Measurements from ENCODE around the gene CD48.

CD48 gene

DNA sequence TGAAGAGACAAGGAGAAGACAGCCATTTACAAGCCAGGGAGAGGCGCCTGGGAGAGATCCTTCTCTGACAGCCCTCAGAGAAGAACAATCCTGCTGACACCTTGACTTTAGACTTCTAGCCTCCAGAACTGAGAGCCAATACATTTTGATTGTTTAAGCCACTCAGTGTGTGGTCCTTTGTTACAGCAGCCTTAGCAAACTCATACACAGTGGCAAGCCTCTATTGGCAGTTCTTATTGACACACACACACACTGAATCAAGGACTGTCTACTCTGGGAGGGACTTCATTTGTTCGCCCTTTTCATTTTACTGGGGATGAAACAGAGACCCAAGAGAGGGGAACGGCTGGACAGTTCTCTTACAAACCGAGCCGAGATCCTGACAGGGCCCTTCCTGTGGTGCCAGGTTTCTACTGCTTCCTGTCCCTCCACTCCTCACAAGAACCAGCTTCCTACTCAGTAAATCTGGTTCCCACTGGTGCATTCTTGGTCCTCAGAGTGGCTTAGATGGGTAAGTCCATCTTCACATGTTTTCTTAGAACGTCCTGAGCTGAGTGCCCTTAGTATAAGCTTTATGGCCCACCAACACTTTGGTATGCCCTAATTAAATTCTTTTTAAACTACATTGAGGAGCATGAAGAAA, 79.5 kb downstream of the CD48 start:
- DNase-seq, result no peak

- DNase-seq, result no peak
Measured at GRCh38 chr1:160630523-160631451, 80.8 kb downstream of the CD48 start.

GRCh38 chr1:160629286-160630210, 82.1 kb downstream of the CD48 start:
- DNase-seq, result peak; percentile 34 to 88 (median 75)

GRCh38 chr1:160628799-160629263, 82.8 kb downstream of the CD48 start:
- peak in 2 of 5 experiments; percentile 51 to 78 for DNase-seq

Measured in T-helper 2 cell (primary cell).